Trophoblast cell (in vitro differentiated cells and primary cell): ENCODE data around the gene DESI1.

Source experiments
- DNase-seq, 2 donors: peaks; one replicate each; pipeline ENCODE4 v3.0.0-alpha.2; 2016
- H2AFZ ChIP-seq: 2 replicates; pipeline ENCODE4 v1.6.1; 2013; ENCODE audit warnings: low read length, moderate library complexity, mild to moderate bottlenecking; ENCODE audit not compliant: insufficient read depth, poor library complexity
- H2AK5ac ChIP-seq: 2 replicates; pipeline ENCODE4 v1.6.1; 2013; ENCODE audit warnings: mild to moderate bottlenecking, low read length
- H2BK120ac ChIP-seq: 2 replicates; pipeline ENCODE4 v1.6.1; 2013; ENCODE audit warnings: low read length, mild to moderate bottlenecking, moderate library complexity; ENCODE audit not compliant: insufficient read depth, poor library complexity
- H2BK12ac ChIP-seq: 2 replicates; pipeline ENCODE4 v1.6.1; 2013; ENCODE audit warnings: mild to moderate bottlenecking, low read length, moderate library complexity
- H2BK5ac ChIP-seq: 2 replicates; pipeline ENCODE4 v1.6.1; 2013; ENCODE audit warnings: low read length, low read depth, moderate library complexity, mild to moderate bottlenecking; ENCODE audit not compliant: poor library complexity
- H3K14ac ChIP-seq: 2 replicates; pipeline ENCODE4 v1.6.1; 2013; ENCODE audit warnings: mild to moderate bottlenecking, low read length
- H3K18ac ChIP-seq: 2 replicates; pipeline ENCODE4 v1.6.1; 2013; ENCODE audit warnings: mild to moderate bottlenecking, low read length
- H3K23ac ChIP-seq: 2 replicates; pipeline ENCODE4 v1.6.1; 2013; ENCODE audit warnings: low read length
- H3K27ac ChIP-seq: 2 replicates; pipeline ENCODE4 v1.5.1; 2013; ENCODE audit warnings: low read depth, mild to moderate bottlenecking, inconsistent platforms, low read length, moderate library complexity
- H3K27me3 ChIP-seq: 2 replicates; pipeline ENCODE4 v1.6.1; 2013; ENCODE audit warnings: inconsistent platforms, mild to moderate bottlenecking, low read length, moderate library complexity; ENCODE audit not compliant: insufficient read depth
- H3K36me3 ChIP-seq, 2 experiments: 1 replicate in 1 of 2; 2 replicates in 1 of 2; pipeline ENCODE4 v1.6.1; 2013; ENCODE audit warnings: low read length in 2 of 2, mild to moderate bottlenecking in 2 of 2, moderate library complexity in 1 of 2; ENCODE audit not compliant: insufficient read depth in 2 of 2, control insufficient read depth in 1 of 2
- H3K4ac ChIP-seq: 2 replicates; pipeline ENCODE4 v1.6.1; 2013; ENCODE audit warnings: low read depth, mild to moderate bottlenecking, low read length, moderate library complexity
- H3K4me1 ChIP-seq, 2 experiments: 1 replicate in 1 of 2; 2 replicates in 1 of 2; pipeline ENCODE4 v1.6.1; 2013; ENCODE audit warnings: low read length in 2 of 2, mild to moderate bottlenecking in 2 of 2, moderate library complexity in 1 of 2; ENCODE audit not compliant: insufficient read depth in 2 of 2, control insufficient read depth in 1 of 2
- H3K4me2 ChIP-seq: 2 replicates; pipeline ENCODE4 v1.6.1; 2013; ENCODE audit warnings: inconsistent platforms, mild to moderate bottlenecking, low read length, moderate library complexity
- H3K4me3 ChIP-seq: 2 replicates; pipeline ENCODE4 v1.5.1; 2013; ENCODE audit warnings: mild to moderate bottlenecking, low read depth, low read length, inconsistent platforms
- H3K79me1 ChIP-seq: one replicate; pipeline ENCODE4 v1.6.1; 2013; ENCODE audit warnings: low read length
- H3K79me2 ChIP-seq: 2 replicates; pipeline ENCODE4 v1.6.1; 2013; ENCODE audit warnings: low read length, mild to moderate bottlenecking; ENCODE audit not compliant: control insufficient read depth, insufficient read depth, poor library complexity
- H3K9ac ChIP-seq: 2 replicates; pipeline ENCODE4 v1.6.1; 2013; ENCODE audit warnings: mild to moderate bottlenecking, low read length
- H3K9me3 ChIP-seq: 2 replicates; pipeline ENCODE4 v1.6.1; 2013; ENCODE audit warnings: low read depth, mild to moderate bottlenecking, control low read depth, inconsistent platforms, low read length; ENCODE audit not compliant: insufficient read depth
- H4K12ac ChIP-seq: 2 replicates; pipeline ENCODE4 v1.6.1; 2013; ENCODE audit warnings: low read depth, mild to moderate bottlenecking, low read length, moderate library complexity
- H4K8ac ChIP-seq: 2 replicates; pipeline ENCODE4 v1.6.1; 2013; ENCODE audit warnings: low read depth, mild to moderate bottlenecking, low read length, moderate library complexity
- H4K91ac ChIP-seq: one replicate; pipeline ENCODE4 v1.6.1; 2013; ENCODE audit warnings: low read depth, mild to moderate bottlenecking, low read length, moderate library complexity
- WGBS: extraction: QIAGEN DNeasy Blood & Tissue Kit; methylation state at CpG from one replicate; pipeline ENCODE4 v1.1.7; 2013; ENCODE audit warnings: missing lambda C conversion rate; ENCODE audit not compliant: insufficient read length, insufficient coverage; ENCODE audit errors: extremely low coverage; 5-methylcytosine and 5-hydroxymethylcytosine counted together

The DESI1 gene

GRCh38 chr22:41570221-41570620, 50.6 kb downstream of the DESI1 start:
- WGBS, result no CpG with 5 or more reads among the region's 3 CpGs
- H3K4me1 ChIP-seq, result peaks cover 0 to 6% of the 10 kb centered on the region in 2 experiments

GRCh38 chr22:41568811-41569210, 52.0 kb downstream of the DESI1 start:
- no peak overlapping the region for H2AFZ ChIP-seq
- H4K91ac ChIP-seq, result no peak overlapping the region
- no peak overlapping the region for H4K8ac ChIP-seq
- no peak overlapping the region for H3K9ac ChIP-seq
- H3K14ac ChIP-seq, result no peak overlapping the region
- no peaks in the 10 kb centered on the region for H3K79me2 ChIP-seq
- H2BK120ac ChIP-seq, result no peak overlapping the region
- no peak overlapping the region for H4K12ac ChIP-seq
- no peak overlapping the region for H3K4me2 ChIP-seq
- no peak overlapping the region for H3K23ac ChIP-seq
- no peaks in the 10 kb centered on the region for H3K36me3 ChIP-seq
- H2AK5ac ChIP-seq, result no peak overlapping the region
- no peak overlapping the region for H3K27ac ChIP-seq
- H3K27me3 ChIP-seq, result no peaks in the 10 kb centered on the region
- H3K4me1 ChIP-seq, result peaks cover 0 to 6% of the 10 kb centered on the region in 2 experiments
- no peaks in the 10 kb centered on the region for H3K9me3 ChIP-seq
- no peak overlapping the region for H2BK5ac ChIP-seq
- DNase-seq, result no peak
- H3K18ac ChIP-seq, result no peak overlapping the region
- no CpG with 5 or more reads among the region's 7 CpGs for WGBS
- H3K4me3 ChIP-seq, result no peak overlapping the region
- no peak overlapping the region for H3K4ac ChIP-seq
- no peaks in the 10 kb centered on the region for H3K79me1 ChIP-seq
- no peak overlapping the region for H2BK12ac ChIP-seq

More at GRCh38 chr22:41570221-41570620, 50.6 kb downstream of the DESI1 start:
- no peak overlapping the region for H4K8ac ChIP-seq
- no peak overlapping the region for H3K4ac ChIP-seq
- peaks cover under 1 to 7% of the 10 kb centered on the region in 2 experiments for H3K36me3 ChIP-seq
- no peaks in the 10 kb centered on the region for H3K79me1 ChIP-seq
- no peaks in the 10 kb centered on the region for H3K27me3 ChIP-seq
- no peaks in the 10 kb centered on the region for H3K9me3 ChIP-seq
- no peak overlapping the region for H4K12ac ChIP-seq
- H3K79me2 ChIP-seq, result no peaks in the 10 kb centered on the region
- no peak overlapping the region for H2BK5ac ChIP-seq
- no peak for DNase-seq
- no peak overlapping the region for H2BK12ac ChIP-seq
- no peak overlapping the region for H3K4me3 ChIP-seq
- H3K9ac ChIP-seq, result no peak overlapping the region
- no peak overlapping the region for H2AK5ac ChIP-seq
- no peak overlapping the region for H3K18ac ChIP-seq
- no peak overlapping the region for H2BK120ac ChIP-seq
- no peak overlapping the region for H3K4me2 ChIP-seq
- H4K91ac ChIP-seq, result no peak overlapping the region
- no peak overlapping the region for H3K14ac ChIP-seq
- no peak overlapping the region for H3K23ac ChIP-seq
- no peak overlapping the region for H2AFZ ChIP-seq
- H3K27ac ChIP-seq, result no peak overlapping the region

GRCh38 chr22:41567512-41567768, 53.4 kb downstream of the DESI1 start:
- Histone ChIP-seq H3K4me3 (no peak overlapping the region), H2AK5ac (no peak overlapping the region), H4K8ac (no peak overlapping the region), H3K27ac (no peak overlapping the region), H3K79me2 (no peaks in the 10 kb centered on the region), H3K4me2 (no peak overlapping the region), H3K79me1 (peaks cover 2% of the 10 kb centered on the region), H3K27me3 (no peaks in the 10 kb centered on the region), H4K12ac (no peak overlapping the region), H2BK5ac (no peak overlapping the region), H2BK120ac (no peak overlapping the region), H3K9ac (no peak overlapping the region), H3K14ac (no peak overlapping the region), H3K36me3 (no peaks in the 10 kb centered on the region), H4K91ac (no peak overlapping the region), H3K9me3 (no peaks in the 10 kb centered on the region), H3K4me1 (peaks cover 11 to 17% of the 10 kb centered on the region in 2 experiments), H3K18ac (no peak overlapping the region), H2BK12ac (no peak overlapping the region), H2AFZ (no peak overlapping the region), H3K23ac (no peak overlapping the region), H3K4ac (no peak overlapping the region)
- WGBS, result no CpG with 5 or more reads among the region's 3 CpGs
- no peak for DNase-seq

GRCh38 chr22:41565403-41566054, 55.3 kb downstream of the DESI1 start:
- Histone ChIP-seq H3K18ac (no peak overlapping the region), H4K8ac (no peak overlapping the region), H3K14ac (no peak overlapping the region), H3K27ac (no peak overlapping the region), H2BK5ac (no peak overlapping the region), H3K79me1 (peaks cover 8% of the 10 kb centered on the region), H3K4me1 (peaks cover 24 to 33% of the 10 kb centered on the region in 2 experiments), H4K12ac (no peak overlapping the region), H3K4me3 (no peak overlapping the region), H3K79me2 (peaks cover 2% of the 10 kb centered on the region), H3K36me3 (no peaks in the 10 kb centered on the region), H3K27me3 (no peaks in the 10 kb centered on the region), H4K91ac (no peak overlapping the region), H2AFZ (no peak overlapping the region), H2BK12ac (no peak overlapping the region), H3K4me2 (no peak overlapping the region), H2AK5ac (no peak overlapping the region), H3K9ac (no peak overlapping the region), H2BK120ac (no peak overlapping the region), H3K23ac (no peak overlapping the region), H3K9me3 (no peaks in the 10 kb centered on the region), H3K4ac (no peak overlapping the region)
- no CpG with 5 or more reads among the region's 8 CpGs for WGBS
- peak in 1 of 2 donors; percentile 31 for DNase-seq
